Measurements from ENCODE around the gene OBSCN. TPM values are rescaled to one million over a fixed set of nuclear protein-coding genes. Genes with fewer than 3 reads are reported as not detected.

OBSCN gene
- total and polyA plus RNA-seq, 4 donors = 0.54 to 5.6 (median 2.7) TPM

DNA sequence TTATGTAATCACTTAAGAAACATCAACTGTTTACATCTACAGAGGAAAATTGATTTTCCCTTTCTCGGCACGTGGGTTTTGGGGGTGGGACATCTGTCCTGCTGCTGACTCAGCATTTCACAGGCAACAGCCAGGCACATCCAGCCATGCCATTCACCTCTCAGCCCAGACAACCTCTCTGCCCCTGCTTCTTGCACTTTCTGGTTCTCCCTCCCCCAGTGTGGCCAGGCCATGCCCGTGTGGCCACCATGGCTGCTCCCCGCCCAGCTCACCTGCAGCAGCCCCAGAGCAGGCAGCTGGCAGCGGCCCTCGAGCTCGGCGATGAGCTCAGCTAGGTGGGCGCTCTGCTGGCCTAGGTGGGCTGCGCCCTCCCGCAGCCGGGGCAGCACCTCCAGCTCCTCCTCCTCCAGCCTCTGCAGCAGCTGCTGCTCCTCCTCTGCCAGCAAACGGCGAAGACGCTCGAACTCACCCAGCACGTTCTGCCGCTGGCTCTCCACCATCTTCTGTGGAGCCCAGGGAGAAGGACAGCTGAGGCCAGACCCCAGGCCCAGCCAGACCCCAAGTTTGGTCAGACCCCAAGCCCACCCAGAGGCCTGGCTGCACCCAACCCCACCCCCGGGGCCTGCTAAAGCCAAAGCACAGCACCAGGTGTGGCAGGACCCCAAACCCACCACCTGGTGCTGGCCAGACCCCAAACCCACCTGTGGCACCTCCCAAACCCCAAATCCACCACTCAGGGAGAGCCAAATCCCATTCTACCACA lies 193.0 kb downstream of the OBSCN start:
- Histone ChIP-seq H3K36me3 (ENCODE audit: control insufficient read depth in 4 of 4, insufficient read depth in 3 of 4, low read depth in 1 of 4, low read length in 3 of 4) (peaks cover 4 to 30% (median 9%) of the 10 kb centered on the region in 4 donors), H3K4me3 (ENCODE audit: low read depth in 1 of 3, low read length in 3 of 3) (no peak overlapping the region), H3K9me3 (ENCODE audit: control insufficient read depth in 4 of 4, low read length in 3 of 4) (no peaks in the 10 kb centered on the region), H3K27ac (ENCODE audit: low read depth in 1 of 2, low read length in 2 of 2) (no peak overlapping the region), H3K27me3 (ENCODE audit: control insufficient read depth in 4 of 4, insufficient read depth in 4 of 4, low read length in 3 of 4) (no peaks in the 10 kb centered on the region), H3K9ac (ENCODE audit: low read depth in 1 of 2, low read length in 2 of 2) (no peak overlapping the region), H3K4me1 (ENCODE audit: control insufficient read depth in 4 of 4, insufficient read depth in 4 of 4, low read length in 3 of 4) (peaks cover 6 to 15% (median 13%) of the 10 kb centered on the region in 4 donors)
- WGBS = 91% methylated on average over 19 of the region's 19 CpGs
- no peak for DNase-seq (ENCODE audit: low spot score)
- TF ChIP-seq, protein P1, sequence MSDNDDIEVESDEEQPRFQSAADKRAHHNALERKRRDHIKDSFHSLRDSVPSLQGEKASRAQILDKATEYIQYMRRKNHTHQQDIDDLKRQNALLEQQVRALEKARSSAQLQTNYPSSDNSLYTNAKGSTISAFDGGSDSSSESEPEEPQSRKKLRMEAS (IDR thresholded peaks at IDR 0.05) = no peak
- TF ChIP-seq EGR1 (IDR thresholded peaks at IDR 0.05; ENCODE audit: low read depth in 2 of 2) = no peak
- TF ChIP-seq YY1 (IDR thresholded peaks at IDR 0.05) = no peak
- TF ChIP-seq NR2F2 (IDR thresholded peaks at IDR 0.05) = no peak
- TF ChIP-seq TAF1 (conservative IDR thresholded peaks at IDR 0.05) = no peak
- TF ChIP-seq, protein P2, sequence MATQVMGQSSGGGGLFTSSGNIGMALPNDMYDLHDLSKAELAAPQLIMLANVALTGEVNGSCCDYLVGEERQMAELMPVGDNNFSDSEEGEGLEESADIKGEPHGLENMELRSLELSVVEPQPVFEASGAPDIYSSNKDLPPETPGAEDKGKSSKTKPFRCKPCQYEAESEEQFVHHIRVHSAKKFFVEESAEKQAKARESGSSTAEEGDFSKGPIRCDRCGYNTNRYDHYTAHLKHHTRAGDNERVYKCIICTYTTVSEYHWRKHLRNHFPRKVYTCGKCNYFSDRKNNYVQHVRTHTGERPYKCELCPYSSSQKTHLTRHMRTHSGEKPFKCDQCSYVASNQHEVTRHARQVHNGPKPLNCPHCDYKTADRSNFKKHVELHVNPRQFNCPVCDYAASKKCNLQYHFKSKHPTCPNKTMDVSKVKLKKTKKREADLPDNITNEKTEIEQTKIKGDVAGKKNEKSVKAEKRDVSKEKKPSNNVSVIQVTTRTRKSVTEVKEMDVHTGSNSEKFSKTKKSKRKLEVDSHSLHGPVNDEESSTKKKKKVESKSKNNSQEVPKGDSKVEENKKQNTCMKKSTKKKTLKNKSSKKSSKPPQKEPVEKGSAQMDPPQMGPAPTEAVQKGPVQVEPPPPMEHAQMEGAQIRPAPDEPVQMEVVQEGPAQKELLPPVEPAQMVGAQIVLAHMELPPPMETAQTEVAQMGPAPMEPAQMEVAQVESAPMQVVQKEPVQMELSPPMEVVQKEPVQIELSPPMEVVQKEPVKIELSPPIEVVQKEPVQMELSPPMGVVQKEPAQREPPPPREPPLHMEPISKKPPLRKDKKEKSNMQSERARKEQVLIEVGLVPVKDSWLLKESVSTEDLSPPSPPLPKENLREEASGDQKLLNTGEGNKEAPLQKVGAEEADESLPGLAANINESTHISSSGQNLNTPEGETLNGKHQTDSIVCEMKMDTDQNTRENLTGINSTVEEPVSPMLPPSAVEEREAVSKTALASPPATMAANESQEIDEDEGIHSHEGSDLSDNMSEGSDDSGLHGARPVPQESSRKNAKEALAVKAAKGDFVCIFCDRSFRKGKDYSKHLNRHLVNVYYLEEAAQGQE (IDR thresholded peaks at IDR 0.05) = no peak
- TF ChIP-seq, protein P3, sequence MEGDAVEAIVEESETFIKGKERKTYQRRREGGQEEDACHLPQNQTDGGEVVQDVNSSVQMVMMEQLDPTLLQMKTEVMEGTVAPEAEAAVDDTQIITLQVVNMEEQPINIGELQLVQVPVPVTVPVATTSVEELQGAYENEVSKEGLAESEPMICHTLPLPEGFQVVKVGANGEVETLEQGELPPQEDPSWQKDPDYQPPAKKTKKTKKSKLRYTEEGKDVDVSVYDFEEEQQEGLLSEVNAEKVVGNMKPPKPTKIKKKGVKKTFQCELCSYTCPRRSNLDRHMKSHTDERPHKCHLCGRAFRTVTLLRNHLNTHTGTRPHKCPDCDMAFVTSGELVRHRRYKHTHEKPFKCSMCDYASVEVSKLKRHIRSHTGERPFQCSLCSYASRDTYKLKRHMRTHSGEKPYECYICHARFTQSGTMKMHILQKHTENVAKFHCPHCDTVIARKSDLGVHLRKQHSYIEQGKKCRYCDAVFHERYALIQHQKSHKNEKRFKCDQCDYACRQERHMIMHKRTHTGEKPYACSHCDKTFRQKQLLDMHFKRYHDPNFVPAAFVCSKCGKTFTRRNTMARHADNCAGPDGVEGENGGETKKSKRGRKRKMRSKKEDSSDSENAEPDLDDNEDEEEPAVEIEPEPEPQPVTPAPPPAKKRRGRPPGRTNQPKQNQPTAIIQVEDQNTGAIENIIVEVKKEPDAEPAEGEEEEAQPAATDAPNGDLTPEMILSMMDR (IDR thresholded peaks at IDR 0.05; ENCODE audit: low read depth, low read length, missing input control) = no peak
- no peak for TF ChIP-seq FOXA1 (IDR thresholded peaks at IDR 0.05)
- no peak for TF ChIP-seq GABPA (IDR thresholded peaks at IDR 0.05 in 1 of 2, conservative IDR thresholded peaks at IDR 0.05 in 1 of 2)

DNA sequence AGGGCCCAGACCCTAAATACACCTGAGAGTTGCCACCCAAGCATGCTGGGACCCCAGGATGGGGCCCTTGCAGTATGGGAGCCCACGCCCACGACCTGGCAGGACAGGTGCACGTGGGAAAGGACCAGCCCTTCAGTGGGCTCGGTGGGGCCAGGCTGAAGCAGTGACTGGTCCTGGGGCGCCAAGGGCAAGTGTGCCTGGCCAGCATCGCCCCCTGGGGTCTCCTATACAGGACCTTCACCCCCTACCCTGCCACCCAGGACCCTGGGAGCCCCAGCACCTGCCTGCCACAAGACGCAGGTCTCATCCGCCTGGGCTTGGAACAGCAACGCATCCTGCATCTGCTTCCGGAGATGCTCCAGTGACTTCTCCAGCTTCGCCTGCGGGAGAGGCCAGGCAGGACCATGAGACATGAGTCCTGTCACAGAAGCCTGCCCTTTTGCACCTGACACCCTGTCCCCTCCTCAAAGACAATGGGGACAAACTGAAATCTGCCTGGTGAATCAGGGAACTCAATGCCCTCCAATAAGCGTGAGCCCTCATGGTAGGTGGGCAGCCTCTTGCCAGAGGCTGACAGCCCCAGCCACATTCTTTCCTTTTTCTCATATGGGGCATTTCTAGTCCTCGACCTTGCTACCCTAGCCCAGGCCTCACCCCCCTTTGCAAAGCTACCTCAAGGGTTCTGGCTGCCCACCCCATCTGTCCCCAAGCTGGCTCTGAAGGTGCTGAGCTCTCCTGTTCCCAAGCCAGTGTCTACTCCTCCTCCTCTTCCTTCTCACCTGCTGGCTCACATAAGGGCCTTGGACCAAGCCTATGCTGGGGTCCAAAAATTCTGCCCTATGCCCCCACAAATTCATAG lies 194.2 kb downstream of the OBSCN start:
- Histone ChIP-seq H3K36me3 (ENCODE audit: control insufficient read depth in 4 of 4, insufficient read depth in 3 of 4, low read depth in 1 of 4, low read length in 3 of 4) (peaks cover 0 to 19% (median 3%) of the 10 kb centered on the region in 4 donors), H3K9ac (ENCODE audit: low read depth in 1 of 2, low read length in 2 of 2) (no peak overlapping the region), H3K27ac (ENCODE audit: low read depth in 1 of 2, low read length in 2 of 2) (no peak overlapping the region), H3K4me1 (ENCODE audit: control insufficient read depth in 4 of 4, insufficient read depth in 4 of 4, low read length in 3 of 4) (peaks cover 6 to 15% (median 13%) of the 10 kb centered on the region in 4 donors), H3K4me3 (ENCODE audit: low read depth in 1 of 3, low read length in 3 of 3) (no peak overlapping the region), H3K9me3 (ENCODE audit: control insufficient read depth in 4 of 4, low read length in 3 of 4) (no peaks in the 10 kb centered on the region), H3K27me3 (ENCODE audit: control insufficient read depth in 4 of 4, insufficient read depth in 4 of 4, low read length in 3 of 4) (no peaks in the 10 kb centered on the region)
- TF ChIP-seq, protein P4, sequence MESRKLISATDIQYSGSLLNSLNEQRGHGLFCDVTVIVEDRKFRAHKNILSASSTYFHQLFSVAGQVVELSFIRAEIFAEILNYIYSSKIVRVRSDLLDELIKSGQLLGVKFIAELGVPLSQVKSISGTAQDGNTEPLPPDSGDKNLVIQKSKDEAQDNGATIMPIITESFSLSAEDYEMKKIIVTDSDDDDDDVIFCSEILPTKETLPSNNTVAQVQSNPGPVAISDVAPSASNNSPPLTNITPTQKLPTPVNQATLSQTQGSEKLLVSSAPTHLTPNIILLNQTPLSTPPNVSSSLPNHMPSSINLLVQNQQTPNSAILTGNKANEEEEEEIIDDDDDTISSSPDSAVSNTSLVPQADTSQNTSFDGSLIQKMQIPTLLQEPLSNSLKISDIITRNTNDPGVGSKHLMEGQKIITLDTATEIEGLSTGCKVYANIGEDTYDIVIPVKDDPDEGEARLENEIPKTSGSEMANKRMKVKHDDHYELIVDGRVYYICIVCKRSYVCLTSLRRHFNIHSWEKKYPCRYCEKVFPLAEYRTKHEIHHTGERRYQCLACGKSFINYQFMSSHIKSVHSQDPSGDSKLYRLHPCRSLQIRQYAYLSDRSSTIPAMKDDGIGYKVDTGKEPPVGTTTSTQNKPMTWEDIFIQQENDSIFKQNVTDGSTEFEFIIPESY (IDR thresholded peaks at IDR 0.05) = no peak
- TF ChIP-seq, protein P3 (IDR thresholded peaks at IDR 0.05; ENCODE audit: low read depth, low read length, missing input control) = no peak
- TF ChIP-seq SP1 (IDR thresholded peaks at IDR 0.05) = no peak
- TF ChIP-seq TAF1 (conservative IDR thresholded peaks at IDR 0.05) = no peak
- TF ChIP-seq, protein P2 (IDR thresholded peaks at IDR 0.05) = no peak
- TF ChIP-seq NR2F2 (IDR thresholded peaks at IDR 0.05) = no peak
- DNase-seq (ENCODE audit: low spot score) = no peak
- WGBS = 97% methylated on average over 14 of the region's 14 CpGs
